Measurements from ENCODE around the gene CFAP68. TPM values are rescaled to one million over a fixed set of nuclear protein-coding genes. Genes with fewer than 3 reads are reported as not detected.
"Not testable (repeated sequence)": the region's sequence is repeated elsewhere in the genome, so short reads cannot be mapped to it uniquely, and the experiment has no call there.

Gene CFAP68
- total and polyA plus RNA-seq, 2 experiments from 2014 or later, result 9.9 to 20.2 TPM

DNA sequence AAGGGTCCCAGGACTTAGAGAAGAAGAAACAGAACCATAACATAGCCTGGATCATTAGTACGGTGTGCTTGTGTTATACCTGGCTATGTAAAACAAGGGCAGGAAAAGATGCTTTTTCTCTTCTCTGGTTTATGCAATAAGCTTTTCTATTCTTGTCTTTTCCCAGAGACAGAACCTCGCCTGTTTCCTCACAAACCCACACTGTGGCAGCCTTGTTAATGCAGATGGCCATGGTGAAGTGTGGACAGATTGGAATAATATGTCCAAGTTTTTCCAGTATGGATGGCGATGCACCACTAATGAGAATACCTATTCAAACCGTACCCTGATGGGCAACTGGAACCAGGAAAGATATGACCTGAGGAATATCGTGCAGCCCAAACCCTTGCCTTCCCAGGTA, 2.9 kb downstream of the CFAP68 start:
- in situ Hi-C loops (cut with MboI), result no loop called here
- H3K27me3 ChIP-seq (replicated peaks; ENCODE audit: insufficient read depth), result no peaks in the 10 kb centered on the region
- H4K20me1 ChIP-seq (ENCODE audit: insufficient read depth), result no peaks in the 10 kb centered on the region
- H3K9me3 ChIP-seq (ENCODE audit: low read depth), result no peaks in the 10 kb centered on the region
- no peaks in the 10 kb centered on the region for H3K79me2 ChIP-seq (ENCODE audit: insufficient read depth)
- no peak overlapping the region for H3K4me2 ChIP-seq (ENCODE audit: unreplicated experiment)
- H3K27ac ChIP-seq, result no peak overlapping the region
- H3K36me3 ChIP-seq (ENCODE audit: low read depth), result no peaks in the 10 kb centered on the region
- no peak overlapping the region for H3K4me3 ChIP-seq
- no peak for TF ChIP-seq EZH2 (IDR thresholded peaks at IDR 0.05; ENCODE audit: insufficient read depth, poor library complexity, severe bottlenecking)
- TF ChIP-seq EZH2phosphoT487 (IDR thresholded peaks at IDR 0.05; ENCODE audit: insufficient read depth, low read depth), result no peak
- peaks cover 6% of the 10 kb centered on the region; the same call in 1 of the 2 replicates for H3K4me1 ChIP-seq (ENCODE audit: insufficient read depth)
- no peaks in the 10 kb centered on the region for H3K9me2 ChIP-seq (ENCODE audit: insufficient read depth)
- no peak for DNase-seq
- WGBS, 2 experiments (ENCODE audit: low coverage in 1 of 2, low lambda C conversion rate in 2 of 2, missing lambda C conversion rate in 2 of 2), result 94% methylated on average over 5 of the region's 5 CpGs
- no peak overlapping the region for H2AFZ ChIP-seq
- H3K9ac ChIP-seq, result no peak overlapping the region
- peaks cover 11% of the 10 kb centered on the region; the same call in 1 of the 2 replicates for H3F3A ChIP-seq (ENCODE audit: insufficient read depth)

DNA sequence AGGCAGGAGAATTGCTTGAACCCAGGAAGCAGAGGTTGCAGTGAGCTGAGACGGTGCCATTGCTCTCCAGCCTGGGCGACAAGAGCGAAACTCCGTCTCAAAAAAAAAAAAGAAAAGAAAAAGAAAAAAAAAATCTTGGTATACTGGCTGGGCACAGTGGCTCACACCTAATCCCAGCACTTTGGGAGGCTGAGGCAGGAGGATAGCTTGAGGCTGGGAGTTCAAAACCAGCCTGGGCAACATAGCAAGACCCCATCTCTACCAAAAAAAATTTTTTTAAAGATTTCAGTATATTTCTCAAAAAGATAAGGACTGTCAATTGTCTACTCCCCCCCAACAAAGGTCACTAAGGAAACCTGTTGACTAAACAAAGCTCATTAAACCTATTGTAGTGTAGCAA, 5.7 kb downstream of the CFAP68 start:
- H4K20me1 ChIP-seq (ENCODE audit: insufficient read depth); H3K79me2 ChIP-seq (ENCODE audit: insufficient read depth); H3K27ac ChIP-seq; H3K9me2 ChIP-seq (ENCODE audit: insufficient read depth); H3K4me3 ChIP-seq; H3K9ac ChIP-seq; in situ Hi-C loops (cut with MboI); H2AFZ ChIP-seq; H3F3A ChIP-seq (ENCODE audit: insufficient read depth); H3K4me2 ChIP-seq (ENCODE audit: unreplicated experiment); H3K4me1 ChIP-seq (ENCODE audit: insufficient read depth); H3K27me3 ChIP-seq (replicated peaks; ENCODE audit: insufficient read depth); DNase-seq; H3K36me3 ChIP-seq (ENCODE audit: low read depth); H3K9me3 ChIP-seq (ENCODE audit: low read depth): not testable (repeated sequence)
- 85% methylated on average over 4 of the region's 4 CpGs; no CpG with 5 or more reads in 1 of the 2 experiments for WGBS, 2 experiments (ENCODE audit: low coverage in 1 of 2, low lambda C conversion rate in 2 of 2, missing lambda C conversion rate in 2 of 2)

DNA sequence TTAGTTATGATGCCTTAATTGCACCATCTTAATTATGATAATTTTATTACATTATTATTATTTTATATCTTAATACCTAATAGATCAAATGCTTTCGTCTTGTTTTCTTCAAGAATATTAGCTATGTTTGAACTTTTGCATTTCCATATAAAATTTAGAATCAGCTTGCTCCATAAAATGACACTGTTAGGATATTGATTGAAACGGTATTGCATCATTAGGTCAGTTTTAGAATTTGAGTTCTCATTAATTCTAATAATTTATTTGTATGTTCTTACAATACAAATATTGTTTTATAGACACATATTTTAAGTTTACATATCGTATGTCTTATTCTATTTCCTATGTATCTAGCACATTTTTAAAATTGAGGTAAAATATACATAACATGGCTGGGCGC, 6.7 kb downstream of the CFAP68 start:
- Histone ChIP-seq H3K4me2 (ENCODE audit: unreplicated experiment) (no peak overlapping the region), H3K27ac (no peak overlapping the region), H3K9me3 (ENCODE audit: low read depth) (no peaks in the 10 kb centered on the region), H4K20me1 (ENCODE audit: insufficient read depth) (no peaks in the 10 kb centered on the region), H3K9me2 (ENCODE audit: insufficient read depth) (no peaks in the 10 kb centered on the region), H3K4me1 (ENCODE audit: insufficient read depth) (no peaks in the 10 kb centered on the region), H3K36me3 (ENCODE audit: low read depth) (no peaks in the 10 kb centered on the region), H3F3A (ENCODE audit: insufficient read depth) (no peaks in the 10 kb centered on the region), H3K9ac (no peak overlapping the region), H3K4me3 (no peak overlapping the region), H2AFZ (no peak overlapping the region), H3K79me2 (ENCODE audit: insufficient read depth) (no peaks in the 10 kb centered on the region), H3K27me3 (replicated peaks; ENCODE audit: insufficient read depth) (no peaks in the 10 kb centered on the region)
- no peak for DNase-seq
- TF ChIP-seq EZH2 (IDR thresholded peaks at IDR 0.05; ENCODE audit: insufficient read depth, poor library complexity, severe bottlenecking) (no peak), EZH2phosphoT487 (IDR thresholded peaks at IDR 0.05; ENCODE audit: insufficient read depth, low read depth) (no peak)
- in situ Hi-C loops (cut with MboI), result no loop called here
- WGBS, 2 experiments (ENCODE audit: low coverage in 1 of 2, low lambda C conversion rate in 2 of 2, missing lambda C conversion rate in 2 of 2), result 82 to 83% methylated on average over 4 of the region's 4 CpGs

DNA sequence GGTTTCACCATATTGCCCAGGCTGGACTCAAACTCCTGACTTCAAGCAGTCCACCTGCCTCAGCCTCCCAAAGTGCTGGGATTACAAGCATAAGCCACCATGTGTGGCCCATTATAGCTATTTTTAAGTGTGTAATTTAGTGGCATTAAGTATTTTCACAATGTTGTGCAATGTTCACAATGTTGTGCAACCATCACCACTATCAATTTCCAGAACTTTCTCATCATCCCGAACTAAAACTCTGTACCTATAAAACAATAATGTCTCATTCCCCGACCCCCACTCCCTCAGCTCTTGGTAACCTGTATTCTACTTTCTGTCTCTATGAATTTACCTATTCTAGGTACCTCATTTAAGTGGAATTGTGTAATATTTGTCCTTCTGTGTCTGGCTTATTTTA, 7.5 kb downstream of the CFAP68 start:
- no peak for DNase-seq
- 65 to 73% methylated on average over 2 of the region's 2 CpGs for WGBS, 2 experiments (ENCODE audit: low coverage in 1 of 2, low lambda C conversion rate in 2 of 2, missing lambda C conversion rate in 2 of 2)
- H2AFZ ChIP-seq, result no peak overlapping the region
- no peaks in the 10 kb centered on the region for H3F3A ChIP-seq (ENCODE audit: insufficient read depth)
- no peaks in the 10 kb centered on the region for H3K4me1 ChIP-seq (ENCODE audit: insufficient read depth)
- H3K4me3 ChIP-seq, result no peak overlapping the region
- no peaks in the 10 kb centered on the region for H3K9me2 ChIP-seq (ENCODE audit: insufficient read depth)
- in situ Hi-C loops (cut with MboI), result no loop called here
- no peaks in the 10 kb centered on the region for H3K79me2 ChIP-seq (ENCODE audit: insufficient read depth)
- H3K27me3 ChIP-seq (replicated peaks; ENCODE audit: insufficient read depth), result no peaks in the 10 kb centered on the region
- no peak overlapping the region for H3K27ac ChIP-seq
- no peak overlapping the region for H3K9ac ChIP-seq
- H3K36me3 ChIP-seq (ENCODE audit: low read depth), result no peaks in the 10 kb centered on the region
- no peak overlapping the region for H3K4me2 ChIP-seq (ENCODE audit: unreplicated experiment)
- H3K9me3 ChIP-seq (ENCODE audit: low read depth), result no peaks in the 10 kb centered on the region
- TF ChIP-seq EZH2phosphoT487 (IDR thresholded peaks at IDR 0.05; ENCODE audit: insufficient read depth, low read depth) (no peak), EZH2 (IDR thresholded peaks at IDR 0.05; ENCODE audit: insufficient read depth, poor library complexity, severe bottlenecking) (no peak)
- H4K20me1 ChIP-seq (ENCODE audit: insufficient read depth), result no peaks in the 10 kb centered on the region

DNA sequence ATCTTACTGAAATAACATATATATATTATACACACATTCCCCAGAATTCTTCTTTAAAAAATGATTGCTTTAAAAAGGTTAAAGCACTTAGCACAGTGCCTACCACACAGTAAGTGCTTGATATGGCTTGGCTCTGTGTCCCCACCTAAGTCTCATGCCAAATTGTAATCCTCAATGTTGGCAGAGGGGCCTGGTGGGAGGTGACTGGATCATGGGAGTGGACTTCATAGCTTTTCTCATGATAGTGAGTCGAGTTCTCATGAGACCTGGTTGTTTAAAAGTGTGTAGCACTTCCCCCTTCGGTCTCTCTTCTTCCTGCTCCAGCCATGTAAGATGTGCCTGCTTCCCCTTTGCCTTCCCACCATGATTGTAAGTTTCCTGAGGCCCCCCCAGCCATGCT, 26.1 kb downstream of the CFAP68 start:
- Histone ChIP-seq H3K9me3 (ENCODE audit: low read depth) (no peaks in the 10 kb centered on the region), H3K4me1 (ENCODE audit: insufficient read depth) (peaks cover 5% of the 10 kb centered on the region), H3K9me2 (ENCODE audit: insufficient read depth) (no peaks in the 10 kb centered on the region), H3K9ac (no peak overlapping the region), H3K27me3 (replicated peaks; ENCODE audit: insufficient read depth) (no peaks in the 10 kb centered on the region), H3K4me2 (ENCODE audit: unreplicated experiment) (no peak overlapping the region), H3F3A (ENCODE audit: insufficient read depth) (peaks cover 33% of the 10 kb centered on the region), H3K4me3 (no peak overlapping the region), H3K36me3 (ENCODE audit: low read depth) (0 out of 2 replicates have a peak, but pooled peaks cover 6% of the 10 kb centered on the region), H3K79me2 (ENCODE audit: insufficient read depth) (no peaks in the 10 kb centered on the region), H3K27ac (no peak overlapping the region), H2AFZ (peak overlapping the region; percentile 24; the same call in 1 of the 2 replicates), H4K20me1 (ENCODE audit: insufficient read depth) (no peaks in the 10 kb centered on the region)
- no peak for TF ChIP-seq EZH2 (IDR thresholded peaks at IDR 0.05; ENCODE audit: insufficient read depth, poor library complexity, severe bottlenecking)
- no peak for TF ChIP-seq EZH2phosphoT487 (IDR thresholded peaks at IDR 0.05; ENCODE audit: insufficient read depth, low read depth)
- in situ Hi-C loops (cut with MboI), result no loop called here
- no peak for DNase-seq
- WGBS, 2 experiments (ENCODE audit: low coverage in 1 of 2, low lambda C conversion rate in 2 of 2, missing lambda C conversion rate in 2 of 2), result 44 to 47% methylated on average over 2 of the region's 2 CpGs

All from GM23248 (cell line).